Endodermal cell (in vitro differentiated cells): ENCODE results near the gene NRXN3. TPM values are rescaled to one million over a fixed set of nuclear protein-coding genes. Genes with fewer than 3 reads are reported as not detected.

Source experiments
- DNase-seq: peaks from one replicate; pipeline ENCODE4 v3.0.0-alpha.2; 2017
- H3K27ac ChIP-seq: 2 replicates; pipeline ENCODE4 v1.5.1; 2013; ENCODE audit warnings: mild to moderate bottlenecking, low read depth, low read length, moderate library complexity
- H3K27me3 ChIP-seq: 2 replicates; pipeline ENCODE4 v1.6.1; 2013; ENCODE audit warnings: mild to moderate bottlenecking, low read length, moderate library complexity; ENCODE audit not compliant: insufficient read depth, control insufficient read depth, poor library complexity, severe bottlenecking
- H3K36me3 ChIP-seq: 2 replicates; pipeline ENCODE4 v1.7.0; 2013; ENCODE audit warnings: mild to moderate bottlenecking, low read length, moderate library complexity; ENCODE audit not compliant: control insufficient read depth, insufficient read depth
- H3K4me1 ChIP-seq: one replicate; pipeline ENCODE4 v1.7.0; 2013; ENCODE audit warnings: low read length; ENCODE audit not compliant: control insufficient read depth, insufficient read depth
- H3K4me3 ChIP-seq: 2 replicates; pipeline ENCODE4 v1.5.1; 2013; ENCODE audit warnings: mild to moderate bottlenecking, low read length, moderate library complexity
- H3K9ac ChIP-seq: 2 replicates; pipeline ENCODE4 v1.6.1; 2013; ENCODE audit warnings: mild to moderate bottlenecking, low read length, moderate library complexity; ENCODE audit not compliant: poor library complexity, severe bottlenecking; ENCODE audit errors: extremely low read depth
- H3K9me3 ChIP-seq: 2 replicates; pipeline ENCODE4 v1.6.1; 2013; ENCODE audit warnings: mild to moderate bottlenecking, low read length, moderate library complexity; ENCODE audit not compliant: control insufficient read depth
- H3K27ac Mint-ChIP-seq: 2 replicates; pipeline ENCODE4 v1.8.0; 2020; ENCODE audit warnings: mixed read lengths
- H3K27me3 Mint-ChIP-seq: 2 replicates; pipeline ENCODE4 v1.8.0; 2021; ENCODE audit warnings: mild to moderate bottlenecking, mixed read lengths; ENCODE audit not compliant: insufficient read depth
- H3K36me3 Mint-ChIP-seq: 2 replicates; pipeline ENCODE4 v1.8.0; 2020; ENCODE audit warnings: low read depth, mixed read lengths
- H3K4me1 Mint-ChIP-seq: 2 replicates; pipeline ENCODE4 v1.8.0; 2020; ENCODE audit warnings: mixed read lengths
- H3K4me3 Mint-ChIP-seq: 2 replicates; pipeline ENCODE4 v1.8.0; 2020; ENCODE audit warnings: mild to moderate bottlenecking, moderate library complexity, mixed read lengths
- H3K9me3 Mint-ChIP-seq: 2 replicates; pipeline ENCODE4 v1.8.0; 2020; ENCODE audit warnings: mild to moderate bottlenecking, mixed read lengths
- WGBS, 2 experiments: methylation state at CpG; one replicate each; pipeline versions ENCODE4 v1.1.5 to v1.1.7; 2013; ENCODE audit warnings: missing lambda C conversion rate in 2 of 2, mixed read lengths in 1 of 2; ENCODE audit not compliant: insufficient coverage in 1 of 2, insufficient read length in 1 of 2; 5-methylcytosine and 5-hydroxymethylcytosine counted together
- total RNA-seq, 2 donors: library from RNA; stranded (reverse); fragmentation: NEBNext Ultra II Directional in 1 of 2; extraction: Animal tissue kit (Norgen Biotek cat#: 25700) in 1 of 2; gene quantifications; 2 replicates in 1 of 2; 3 replicates in 1 of 2; pipeline ENCODE4 v1.2.1, GENCODE V29; 2021
- TF ChIP-seq, protein P1 (sequence below): fragments of 200-600 bp; sonication (generic); conservative IDR thresholded peaks from 2 replicates; pipeline ENCODE4 v1.5.0; 2021; ENCODE audit warnings: antibody characterized with exemption, mild to moderate bottlenecking

Gene NRXN3
- total RNA-seq, 2 donors from 2014 or later: 20.9 to 21.4 TPM

DNA sequence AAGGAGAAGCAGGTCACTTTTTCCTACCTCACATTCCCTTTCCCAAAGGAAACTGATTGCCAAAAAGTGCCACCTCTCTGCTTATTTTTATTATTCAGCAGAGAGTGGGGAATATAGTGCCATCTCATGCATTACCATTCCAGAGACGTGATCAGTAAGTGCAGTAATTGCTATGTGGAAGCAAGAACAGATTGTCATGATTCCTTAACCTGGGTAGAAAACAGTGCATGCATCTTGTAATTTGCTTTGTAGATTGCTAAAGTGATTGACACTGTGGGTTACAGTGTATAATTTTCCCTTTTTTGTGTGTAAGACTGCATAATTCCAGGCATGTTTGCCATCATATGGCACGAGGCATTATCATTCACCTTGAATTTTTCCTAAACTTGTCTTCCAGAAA lies 1708.6 kb downstream of the NRXN3 start:
- Histone ChIP-seq H3K4me3 (no peak overlapping the region), H3K27me3 (peaks cover 95% of the 10 kb centered on the region), H3K27ac (no peak overlapping the region), H3K9me3 (no peaks in the 10 kb centered on the region), H3K36me3 (no peaks in the 10 kb centered on the region), H3K9ac (no peak overlapping the region), H3K4me1 (no peaks in the 10 kb centered on the region)
- Mint-ChIP-seq H3K36me3 (no peaks in the 10 kb centered on the region), H3K9me3 (no peaks in the 10 kb centered on the region), H3K27ac (no peak overlapping the region), H3K27me3 (peaks cover 95% of the 10 kb centered on the region), H3K4me1 (peaks cover 4% of the 10 kb centered on the region), H3K4me3 (no peak overlapping the region)
- DNase-seq: no peak
- 88 to 100% methylated on average over 1 to 2 of the region's 2 CpGs for WGBS, 2 experiments
- TF ChIP-seq, protein P1, sequence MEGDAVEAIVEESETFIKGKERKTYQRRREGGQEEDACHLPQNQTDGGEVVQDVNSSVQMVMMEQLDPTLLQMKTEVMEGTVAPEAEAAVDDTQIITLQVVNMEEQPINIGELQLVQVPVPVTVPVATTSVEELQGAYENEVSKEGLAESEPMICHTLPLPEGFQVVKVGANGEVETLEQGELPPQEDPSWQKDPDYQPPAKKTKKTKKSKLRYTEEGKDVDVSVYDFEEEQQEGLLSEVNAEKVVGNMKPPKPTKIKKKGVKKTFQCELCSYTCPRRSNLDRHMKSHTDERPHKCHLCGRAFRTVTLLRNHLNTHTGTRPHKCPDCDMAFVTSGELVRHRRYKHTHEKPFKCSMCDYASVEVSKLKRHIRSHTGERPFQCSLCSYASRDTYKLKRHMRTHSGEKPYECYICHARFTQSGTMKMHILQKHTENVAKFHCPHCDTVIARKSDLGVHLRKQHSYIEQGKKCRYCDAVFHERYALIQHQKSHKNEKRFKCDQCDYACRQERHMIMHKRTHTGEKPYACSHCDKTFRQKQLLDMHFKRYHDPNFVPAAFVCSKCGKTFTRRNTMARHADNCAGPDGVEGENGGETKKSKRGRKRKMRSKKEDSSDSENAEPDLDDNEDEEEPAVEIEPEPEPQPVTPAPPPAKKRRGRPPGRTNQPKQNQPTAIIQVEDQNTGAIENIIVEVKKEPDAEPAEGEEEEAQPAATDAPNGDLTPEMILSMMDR: no peak

DNA sequence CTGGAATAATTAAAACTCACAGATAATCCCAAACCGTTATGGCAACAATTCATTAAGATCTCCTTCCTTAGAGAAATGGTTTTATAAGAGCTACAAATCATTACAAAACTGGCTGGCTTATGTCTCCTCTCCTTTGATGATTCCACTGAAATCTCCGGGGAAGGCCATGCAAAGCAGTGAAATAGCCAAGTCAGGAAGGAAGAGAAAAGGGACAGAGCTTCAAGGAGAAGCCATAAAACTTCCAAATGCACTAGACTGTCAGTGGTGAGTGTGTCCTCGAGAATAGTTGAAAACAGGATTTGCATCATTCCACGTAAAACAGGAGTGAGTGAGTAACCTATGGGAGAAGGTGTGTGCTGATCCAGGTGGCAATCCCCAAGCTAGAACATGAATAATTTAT lies 1711.1 kb downstream of the NRXN3 start:
- no peak overlapping the region for H3K4me3 ChIP-seq
- no peak overlapping the region for H3K9ac ChIP-seq
- no peaks in the 10 kb centered on the region for H3K4me1 Mint-ChIP-seq
- peaks cover 85% of the 10 kb centered on the region for H3K27me3 Mint-ChIP-seq
- no peaks in the 10 kb centered on the region for H3K36me3 ChIP-seq
- H3K4me3 Mint-ChIP-seq: no peak overlapping the region
- no peaks in the 10 kb centered on the region for H3K4me1 ChIP-seq
- H3K9me3 ChIP-seq: no peaks in the 10 kb centered on the region
- no peaks in the 10 kb centered on the region for H3K36me3 Mint-ChIP-seq
- DNase-seq: no peak
- H3K27ac ChIP-seq: no peak overlapping the region
- 89 to 95% methylated on average over 3 to 4 of the region's 4 CpGs for WGBS, 2 experiments
- peaks cover 87% of the 10 kb centered on the region for H3K27me3 ChIP-seq
- no peak overlapping the region for H3K27ac Mint-ChIP-seq
- TF ChIP-seq, protein P1: no peak
- no peaks in the 10 kb centered on the region for H3K9me3 Mint-ChIP-seq

DNA sequence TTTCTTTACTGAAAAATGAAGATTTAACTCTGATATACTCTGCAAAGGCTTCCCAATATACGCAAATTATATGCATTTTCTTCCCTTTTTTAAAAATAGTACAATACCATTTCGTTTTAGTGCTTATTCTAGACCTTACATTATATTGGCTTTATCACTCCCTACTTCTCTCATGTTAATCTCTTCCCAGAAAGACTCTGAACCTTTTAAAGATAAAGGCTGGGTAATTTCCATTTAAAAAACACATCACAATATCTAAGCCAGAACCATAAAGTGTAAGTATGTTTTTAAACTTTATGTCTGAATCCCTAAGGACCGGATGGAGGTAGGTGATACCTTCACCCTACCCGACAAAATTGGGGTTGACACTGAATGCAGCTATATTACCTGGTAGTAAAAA lies 1720.4 kb downstream of the NRXN3 start:
- H3K9me3 Mint-ChIP-seq: no peaks in the 10 kb centered on the region
- peaks cover 20% of the 10 kb centered on the region for H3K27me3 Mint-ChIP-seq

More for the DNA sequence above, 1720.4 kb downstream of the NRXN3 start:
- H3K27me3 ChIP-seq: peaks cover 27% of the 10 kb centered on the region
- Mint-ChIP-seq H3K36me3 (no peaks in the 10 kb centered on the region), H3K4me1 (peaks cover 17% of the 10 kb centered on the region), H3K27ac (no peak overlapping the region), H3K4me3 (no peak overlapping the region)
- H3K4me1 ChIP-seq: no peaks in the 10 kb centered on the region
- 81 to 89% methylated on average over 4 of the region's 4 CpGs for WGBS, 2 experiments
- no peaks in the 10 kb centered on the region for H3K9me3 ChIP-seq
- no peaks in the 10 kb centered on the region for H3K36me3 ChIP-seq
- DNase-seq: no peak
- no peak overlapping the region for H3K27ac ChIP-seq
- TF ChIP-seq, protein P1: no peak
- H3K4me3 ChIP-seq: no peak overlapping the region
- H3K9ac ChIP-seq: no peak overlapping the region
